HepG2 (cell line): ENCODE data around the gene FOXR1. TPM values are rescaled to one million over a fixed set of nuclear protein-coding genes. Genes with fewer than 3 reads are reported as not detected.

Experiments
- polyA plus RNA-seq, 8 experiments: library from polyadenylated mRNA; depleted of rRNA in 3 of 8; stranded (reverse) in 7 of 8; unstranded in 1 of 8; fragments of >200 nt; fragmentation: Illumina TruSeq in 4 of 8; extraction: Trizol in 4 of 8; gene quantifications; 2 replicates each; pipeline versions ENCODE4 v1.2.1 to v1.2.3, GENCODE V29; 2011 to 2016; ENCODE audit warnings: low read depth in 4 of 8, missing spikeins in 1 of 8, mixed read lengths in 1 of 8; ENCODE audit not compliant: insufficient read depth in 1 of 8
- total RNA-seq, 5 experiments: library from RNA; depleted of rRNA; stranded (reverse); fragments of >200 nt; fragmentation: Illumina TruSeq; extraction: Trizol; gene quantifications; 2 replicates each; pipeline ENCODE4 v1.2.3, GENCODE V29; 2016; ENCODE audit warnings: low read depth in 1 of 5
- TF ChIP-seq, protein P1 (sequence below): sonication (generic); formaldehyde crosslinking; IDR thresholded peaks from 2 replicates; pipeline ENCODE4 v1.5.1; 2020; ENCODE audit warnings: mild to moderate bottlenecking, missing genetic modification reagents, borderline replicate concordance
- TF ChIP-seq, protein P2 (sequence below): sonication (generic); formaldehyde crosslinking; IDR thresholded peaks from 2 replicates; pipeline ENCODE4 v1.4.0; 2020; ENCODE audit warnings: missing genetic modification reagents, mild to moderate bottlenecking, borderline replicate concordance

FOXR1 gene
- total and polyA plus RNA-seq, 2 of the 13 experiments (the other 11 are each of a cell fraction or from before 2014, with no cell fraction given) = not detected

GRCh38 chr11:119024430-119025098, 53.0 kb downstream of the FOXR1 start (continued):
- TF ChIP-seq, protein P1, sequence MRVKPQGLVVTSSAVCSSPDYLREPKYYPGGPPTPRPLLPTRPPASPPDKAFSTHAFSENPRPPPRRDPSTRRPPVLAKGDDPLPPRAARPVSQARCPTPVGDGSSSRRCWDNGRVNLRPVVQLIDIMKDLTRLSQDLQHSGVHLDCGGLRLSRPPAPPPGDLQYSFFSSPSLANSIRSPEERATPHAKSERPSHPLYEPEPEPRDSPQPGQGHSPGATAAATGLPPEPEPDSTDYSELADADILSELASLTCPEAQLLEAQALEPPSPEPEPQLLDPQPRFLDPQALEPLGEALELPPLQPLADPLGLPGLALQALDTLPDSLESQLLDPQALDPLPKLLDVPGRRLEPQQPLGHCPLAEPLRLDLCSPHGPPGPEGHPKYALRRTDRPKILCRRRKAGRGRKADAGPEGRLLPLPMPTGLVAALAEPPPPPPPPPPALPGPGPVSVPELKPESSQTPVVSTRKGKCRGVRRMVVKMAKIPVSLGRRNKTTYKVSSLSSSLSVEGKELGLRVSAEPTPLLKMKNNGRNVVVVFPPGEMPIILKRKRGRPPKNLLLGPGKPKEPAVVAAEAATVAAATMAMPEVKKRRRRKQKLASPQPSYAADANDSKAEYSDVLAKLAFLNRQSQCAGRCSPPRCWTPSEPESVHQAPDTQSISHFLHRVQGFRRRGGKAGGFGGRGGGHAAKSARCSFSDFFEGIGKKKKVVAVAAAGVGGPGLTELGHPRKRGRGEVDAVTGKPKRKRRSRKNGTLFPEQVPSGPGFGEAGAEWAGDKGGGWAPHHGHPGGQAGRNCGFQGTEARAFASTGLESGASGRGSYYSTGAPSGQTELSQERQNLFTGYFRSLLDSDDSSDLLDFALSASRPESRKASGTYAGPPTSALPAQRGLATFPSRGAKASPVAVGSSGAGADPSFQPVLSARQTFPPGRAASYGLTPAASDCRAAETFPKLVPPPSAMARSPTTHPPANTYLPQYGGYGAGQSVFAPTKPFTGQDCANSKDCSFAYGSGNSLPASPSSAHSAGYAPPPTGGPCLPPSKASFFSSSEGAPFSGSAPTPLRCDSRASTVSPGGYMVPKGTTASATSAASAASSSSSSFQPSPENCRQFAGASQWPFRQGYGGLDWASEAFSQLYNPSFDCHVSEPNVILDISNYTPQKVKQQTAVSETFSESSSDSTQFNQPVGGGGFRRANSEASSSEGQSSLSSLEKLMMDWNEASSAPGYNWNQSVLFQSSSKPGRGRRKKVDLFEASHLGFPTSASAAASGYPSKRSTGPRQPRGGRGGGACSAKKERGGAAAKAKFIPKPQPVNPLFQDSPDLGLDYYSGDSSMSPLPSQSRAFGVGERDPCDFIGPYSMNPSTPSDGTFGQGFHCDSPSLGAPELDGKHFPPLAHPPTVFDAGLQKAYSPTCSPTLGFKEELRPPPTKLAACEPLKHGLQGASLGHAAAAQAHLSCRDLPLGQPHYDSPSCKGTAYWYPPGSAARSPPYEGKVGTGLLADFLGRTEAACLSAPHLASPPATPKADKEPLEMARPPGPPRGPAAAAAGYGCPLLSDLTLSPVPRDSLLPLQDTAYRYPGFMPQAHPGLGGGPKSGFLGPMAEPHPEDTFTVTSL (CRISPR knock-in tag) = peak; percentile 27; the same call in 1 of the 2 replicates
- TF ChIP-seq, protein P2, sequence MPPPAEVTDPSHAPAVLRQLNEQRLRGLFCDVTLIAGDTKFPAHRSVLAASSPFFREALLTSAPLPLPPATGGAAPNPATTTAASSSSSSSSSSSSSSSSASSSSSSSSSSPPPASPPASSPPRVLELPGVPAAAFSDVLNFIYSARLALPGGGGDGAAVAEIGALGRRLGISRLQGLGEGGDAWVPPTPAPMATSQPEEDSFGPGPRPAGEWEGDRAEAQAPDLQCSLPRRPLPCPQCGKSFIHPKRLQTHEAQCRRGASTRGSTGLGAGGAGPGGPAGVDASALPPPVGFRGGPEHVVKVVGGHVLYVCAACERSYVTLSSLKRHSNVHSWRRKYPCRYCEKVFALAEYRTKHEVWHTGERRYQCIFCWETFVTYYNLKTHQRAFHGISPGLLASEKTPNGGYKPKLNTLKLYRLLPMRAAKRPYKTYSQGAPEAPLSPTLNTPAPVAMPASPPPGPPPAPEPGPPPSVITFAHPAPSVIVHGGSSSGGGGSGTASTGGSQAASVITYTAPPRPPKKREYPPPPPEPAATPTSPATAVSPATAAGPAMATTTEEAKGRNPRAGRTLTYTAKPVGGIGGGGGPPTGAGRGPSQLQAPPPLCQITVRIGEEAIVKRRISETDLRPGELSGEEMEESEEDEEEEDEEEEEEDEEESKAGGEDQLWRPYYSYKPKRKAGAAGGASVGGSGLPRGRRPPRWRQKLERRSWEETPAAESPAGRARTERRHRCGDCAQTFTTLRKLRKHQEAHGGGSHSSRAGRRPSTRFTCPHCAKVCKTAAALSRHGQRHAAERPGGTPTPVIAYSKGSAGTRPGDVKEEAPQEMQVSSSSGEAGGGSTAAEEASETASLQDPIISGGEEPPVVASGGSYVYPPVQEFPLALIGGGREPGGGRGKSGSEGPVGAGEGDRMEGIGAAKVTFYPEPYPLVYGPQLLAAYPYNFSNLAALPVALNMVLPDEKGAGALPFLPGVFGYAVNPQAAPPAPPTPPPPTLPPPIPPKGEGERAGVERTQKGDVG (CRISPR knock-in tag) = 0 out of 2 replicates have a peak, but pooled peaks have one; percentile 41
